ENCODE measurements around the gene DICER1.

The DICER1 gene

GRCh38 chr14:95072310-95072905 lies 84.9 kb downstream of the DICER1 start:
- no peak for DNase-seq

- DNase-seq, result no peak
Observed at GRCh38 chr14:95071649-95072280, 85.6 kb downstream of the DICER1 start.

DNA sequence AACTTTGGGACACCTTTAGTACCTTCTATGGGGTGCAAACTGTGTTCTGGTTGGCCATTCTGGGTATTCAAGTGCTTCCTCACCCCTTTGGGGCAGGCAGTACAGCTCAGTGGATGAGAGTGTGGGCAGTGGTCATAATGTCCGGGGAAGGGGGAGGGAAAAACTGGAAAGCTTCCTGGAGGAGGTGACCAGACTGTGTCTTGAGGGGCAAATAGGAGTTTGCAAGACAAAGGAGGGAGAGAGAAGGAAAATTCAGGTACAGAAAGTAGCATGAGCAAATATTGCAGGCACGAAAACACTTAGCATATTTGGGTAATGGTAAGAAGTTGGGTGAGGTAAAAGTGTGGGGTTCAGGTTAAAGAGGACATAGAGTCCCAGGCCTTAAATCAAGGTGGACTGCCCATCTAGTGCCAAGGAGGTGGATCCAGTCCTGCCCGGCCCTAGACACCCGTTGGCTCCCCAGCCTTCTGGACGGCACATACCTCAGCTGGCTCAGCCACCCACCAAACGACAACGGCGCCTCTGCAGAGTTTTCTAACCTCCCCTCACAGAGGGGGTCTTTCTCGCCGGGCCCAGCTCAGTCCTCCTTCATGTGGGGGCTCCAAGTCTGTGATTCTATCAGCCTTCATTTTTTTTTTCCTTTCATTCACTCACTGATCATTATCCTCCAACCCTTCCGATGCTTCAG lies 86.4 kb downstream of the DICER1 start:
- no peak for DNase-seq

DNA sequence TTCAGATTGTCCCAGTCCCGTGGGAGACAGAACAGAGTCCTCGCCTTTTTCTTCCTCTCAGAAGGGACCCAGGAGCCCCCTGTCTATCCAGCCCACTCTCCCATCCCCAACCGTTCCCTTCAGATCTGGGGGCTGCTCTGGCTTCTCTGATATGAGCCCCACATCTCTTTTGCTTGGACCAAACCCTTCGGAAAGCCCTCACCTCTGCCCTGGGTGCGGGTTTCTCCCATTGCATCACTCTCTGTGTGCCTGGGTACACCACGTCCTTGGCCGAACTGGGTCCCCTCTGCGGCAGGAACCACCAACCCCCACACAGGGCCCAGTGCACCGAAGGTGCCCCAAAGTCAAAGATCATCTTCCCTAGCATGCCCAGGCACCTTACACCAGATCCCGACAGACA lies 87.8 kb downstream of the DICER1 start:
- no peak for DNase-seq

DNA sequence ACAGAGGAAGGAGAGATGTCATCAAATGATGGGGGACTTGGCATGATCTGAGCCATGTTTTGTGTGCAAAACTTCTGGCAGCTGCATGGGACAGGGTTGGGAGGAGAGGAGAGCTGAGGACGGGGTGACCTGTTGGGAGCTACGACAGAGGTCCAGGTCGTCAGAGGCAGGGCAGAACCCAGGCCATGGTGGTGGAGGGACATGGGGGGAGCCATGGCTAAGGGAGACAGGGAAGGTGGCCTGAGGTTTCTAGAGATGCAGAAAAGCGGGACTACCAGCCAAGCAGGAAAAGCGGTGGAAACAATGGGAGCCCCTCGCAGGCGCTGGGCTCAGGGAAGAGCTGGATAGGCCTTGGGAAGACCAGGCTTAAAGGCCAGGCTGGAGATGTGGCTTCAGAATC lies 88.3 kb downstream of the DICER1 start:
- no peak for DNase-seq

DNA sequence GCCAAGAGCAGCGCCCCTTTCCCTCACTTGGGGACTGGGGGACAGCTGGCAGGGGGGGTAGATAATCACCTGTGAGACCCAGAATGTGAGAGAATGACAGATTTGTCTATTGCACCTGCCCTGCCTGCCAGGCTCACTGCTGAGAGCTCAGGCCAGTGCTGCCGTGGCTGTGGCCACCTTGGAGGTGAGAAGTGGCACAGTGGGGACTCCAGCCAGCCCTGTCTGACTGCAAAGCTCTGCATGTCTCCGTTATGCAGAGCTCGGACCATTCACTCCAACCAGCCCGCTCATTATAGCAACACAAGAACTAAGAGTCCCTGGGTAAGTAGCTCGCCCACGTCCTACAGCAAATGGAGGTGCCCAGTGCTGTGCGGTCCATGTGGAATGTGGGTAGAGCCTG lies 88.8 kb downstream of the DICER1 start:
- no peak for DNase-seq

- no peak for DNase-seq
Observed at GRCh38 chr14:95068080-95068479, 89.2 kb downstream of the DICER1 start.

- no peak for DNase-seq
Observed at GRCh38 chr14:95067526-95067925, 89.8 kb downstream of the DICER1 start.

GRCh38 chr14:95066427-95066986 lies 90.8 kb downstream of the DICER1 start:
- DNase-seq, result no peak

DNA sequence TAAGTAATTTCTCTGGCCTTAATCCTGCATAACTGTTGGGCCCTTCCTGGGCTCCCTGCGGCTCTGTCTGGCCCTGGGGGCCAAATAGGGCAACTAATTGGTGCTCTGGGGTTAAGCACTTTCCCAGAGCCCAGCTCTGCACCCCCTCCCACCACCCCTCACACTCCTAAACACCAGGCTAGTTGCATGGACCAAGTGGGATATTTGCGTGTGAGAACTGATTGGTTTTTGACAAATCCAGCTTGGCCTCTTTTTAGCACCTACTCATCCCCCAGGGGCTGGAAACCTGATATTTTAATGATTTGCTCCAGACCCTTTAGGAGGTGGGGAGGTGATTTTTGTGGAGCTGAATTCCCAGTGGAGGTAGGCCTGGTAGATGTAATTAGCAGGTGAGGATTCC lies 91.9 kb downstream of the DICER1 start:
- peak; percentile 17 for DNase-seq

DNA sequence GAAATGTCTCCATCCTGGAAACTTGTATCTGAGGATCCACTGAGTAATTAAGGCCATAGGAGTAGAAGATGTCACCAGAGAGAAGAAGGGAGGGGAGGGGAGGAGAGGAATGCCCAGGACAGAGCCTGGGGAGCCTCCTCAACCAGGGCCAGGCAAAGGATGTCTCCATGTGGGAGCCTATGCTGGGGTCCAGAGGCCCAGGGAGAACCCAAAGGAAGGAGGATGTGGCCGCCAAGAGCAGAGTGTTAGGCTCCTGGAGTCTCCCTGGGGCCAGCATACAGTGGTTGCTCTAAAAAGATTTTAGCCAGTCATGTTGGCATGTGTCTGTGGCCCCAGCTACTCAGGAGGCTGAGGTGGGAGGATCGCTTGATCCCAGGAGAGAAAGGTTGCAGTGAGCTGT lies 92.6 kb downstream of the DICER1 start:
- no peak for DNase-seq

DNA sequence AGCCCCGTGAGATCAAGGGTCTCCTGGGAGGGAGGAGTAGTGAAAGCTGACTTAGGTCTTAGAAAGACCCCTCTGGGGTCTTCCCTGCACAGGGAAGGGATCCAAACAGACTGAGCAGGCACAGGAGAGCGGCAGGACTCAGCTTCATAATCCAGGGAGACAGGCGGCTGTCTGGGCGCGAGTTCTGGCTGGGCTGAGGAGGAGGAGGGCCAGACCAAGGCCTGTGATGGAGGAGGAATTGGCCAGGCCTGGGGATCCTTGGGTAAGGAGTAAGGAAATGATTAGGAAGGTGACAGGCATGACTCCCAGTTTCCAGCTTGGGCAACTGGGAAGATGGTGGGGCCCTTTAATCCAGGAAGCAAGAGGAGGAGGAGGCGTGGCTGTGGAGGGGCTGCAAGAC lies 93.1 kb downstream of the DICER1 start:
- DNase-seq, result no peak

DNA sequence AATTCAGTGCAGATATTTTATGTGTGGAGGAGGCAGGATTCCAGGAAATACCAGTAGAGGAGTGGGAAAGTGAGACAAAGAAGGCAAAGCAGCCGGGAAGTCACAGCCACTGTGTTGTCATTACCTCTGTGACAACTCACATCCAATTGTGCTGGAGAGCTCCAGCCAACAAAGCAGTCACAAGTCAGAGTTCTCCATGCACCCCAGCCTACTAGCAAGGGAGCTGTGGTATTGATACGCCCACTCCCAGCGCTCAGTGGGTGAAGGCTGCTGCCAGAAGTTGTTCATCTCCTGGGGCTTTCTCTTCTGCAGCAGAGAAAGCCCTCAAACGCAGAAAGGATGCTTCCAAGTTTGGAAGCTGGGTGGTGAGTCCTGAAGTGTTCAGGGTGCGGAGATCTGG lies 93.9 kb downstream of the DICER1 start:
- no peak for DNase-seq

GRCh38 chr14:95062946-95063345 lies 94.4 kb downstream of the DICER1 start:
- no peak for DNase-seq

DNA sequence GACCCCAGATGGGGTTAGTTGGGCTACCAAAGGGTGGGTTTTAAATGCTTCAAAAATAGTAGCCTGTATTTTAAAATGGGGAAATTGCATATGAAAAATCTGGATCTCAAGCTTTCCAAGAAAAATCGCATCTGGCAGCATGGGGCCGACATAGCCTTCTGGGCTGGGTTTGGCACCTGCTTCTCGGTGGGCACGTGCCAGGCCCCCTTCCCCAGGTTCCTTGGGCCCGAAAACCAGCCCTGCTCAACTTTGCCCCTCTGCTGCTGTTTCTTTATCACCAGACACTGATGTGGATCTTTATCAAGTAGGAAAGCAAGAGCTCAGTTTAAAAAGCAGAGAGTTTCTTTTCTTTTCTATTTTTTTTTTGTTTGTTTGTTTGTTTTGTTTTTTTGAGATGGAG lies 95.1 kb downstream of the DICER1 start:
- DNase-seq, result no peak

- DNase-seq, result no peak
Observed at GRCh38 chr14:95061317-95062093, 95.8 kb downstream of the DICER1 start.

GRCh38 chr14:95059126-95059525 lies 98.2 kb downstream of the DICER1 start:
- DNase-seq, result no peak

DNA sequence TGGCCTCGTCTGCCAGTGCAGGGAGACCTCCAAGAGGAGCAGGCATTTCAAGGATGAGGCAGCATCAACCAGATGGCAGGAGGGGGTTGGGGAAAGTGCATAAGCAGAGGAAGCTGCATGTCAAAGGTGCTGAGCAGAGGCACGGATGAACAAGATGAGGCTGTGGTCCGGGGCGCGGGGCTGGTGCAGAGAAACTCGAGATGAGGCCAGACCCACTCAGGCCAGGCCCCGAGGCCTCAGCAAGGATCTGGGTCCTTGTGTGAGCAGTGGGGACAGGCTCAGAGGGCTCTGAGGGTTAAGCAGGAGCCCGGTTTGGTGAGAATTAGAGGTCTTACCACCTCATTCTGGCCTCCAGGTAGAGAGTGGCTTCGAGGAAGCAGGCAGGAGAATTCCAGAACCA lies 98.8 kb downstream of the DICER1 start:
- no peak for DNase-seq

GRCh38 chr14:95057851-95058250 lies 99.5 kb downstream of the DICER1 start:
- DNase-seq, result no peak

DNA sequence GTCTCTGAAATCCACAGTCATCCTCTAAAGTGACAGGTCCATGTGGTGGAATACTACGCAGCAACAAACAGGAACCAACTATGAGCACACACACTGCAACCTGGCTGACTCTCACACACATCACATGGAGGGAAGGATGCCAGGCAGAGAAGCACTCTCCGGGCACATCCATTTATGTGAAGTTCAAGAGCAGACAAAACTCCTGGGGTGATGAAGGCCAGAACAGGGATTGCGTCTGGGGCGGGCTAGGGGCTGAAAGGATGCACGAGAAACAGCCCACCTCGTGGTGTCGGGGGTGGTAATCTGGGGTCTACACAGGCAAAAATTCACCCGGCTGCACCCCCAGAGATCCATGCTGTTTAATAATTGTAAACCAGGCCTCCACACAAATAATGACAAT lies 100.2 kb downstream of the DICER1 start:
- no peak for DNase-seq

DNA sequence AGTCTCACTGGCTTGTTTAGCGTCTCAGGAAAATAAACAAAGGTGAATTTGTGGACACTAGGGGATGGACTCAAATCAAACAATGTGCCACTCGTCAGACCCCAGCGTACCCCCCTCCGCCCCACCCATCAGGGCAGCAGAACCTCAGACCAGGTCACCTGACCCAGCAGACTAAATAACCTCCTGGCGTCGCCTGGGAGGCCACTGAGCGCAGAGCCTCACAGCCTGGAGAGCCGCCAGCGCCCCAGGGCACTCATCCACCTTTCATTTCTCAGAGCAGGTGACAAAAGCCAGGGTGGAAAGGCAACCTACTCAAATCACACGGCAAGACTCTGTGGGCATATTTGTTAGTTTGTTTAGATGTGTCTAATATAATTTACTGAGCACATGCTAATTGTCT lies 100.9 kb downstream of the DICER1 start:
- peak; percentile 40 for DNase-seq

GRCh38 chr14:95055318-95055717 lies 102.0 kb downstream of the DICER1 start:
- no peak for DNase-seq

Measured in NCI-H1436 treated with DMSO at 0.1 percent for 48 hours (cell line).